Fibroblast of pulmonary artery (primary cell): ENCODE data around the gene PALLD.
"Not testable (repeated sequence)": the region's sequence is repeated elsewhere in the genome, so short reads cannot be mapped to it uniquely, and the experiment has no call there.

ENCODE experiments used
- DNase-seq: peaks from one replicate; pipeline ENCODE4 v3.0.0-alpha.2; 2010; ENCODE audit warnings: low read depth
- H3K4me3 ChIP-seq: replicated peaks from 2 replicates; pipeline ENCODE4 v1.5.1; 2011; ENCODE audit warnings: low read depth, mild to moderate bottlenecking, control low read depth, low read length, moderate library complexity
- TF ChIP-seq, protein P1 (sequence below): IDR thresholded peaks from 2 replicates; pipeline ENCODE4 v1.5.1; 2011; ENCODE audit warnings: mild to moderate bottlenecking, control low read depth, low read length, inconsistent platforms; ENCODE audit errors: missing control alignments

Gene PALLD

DNA sequence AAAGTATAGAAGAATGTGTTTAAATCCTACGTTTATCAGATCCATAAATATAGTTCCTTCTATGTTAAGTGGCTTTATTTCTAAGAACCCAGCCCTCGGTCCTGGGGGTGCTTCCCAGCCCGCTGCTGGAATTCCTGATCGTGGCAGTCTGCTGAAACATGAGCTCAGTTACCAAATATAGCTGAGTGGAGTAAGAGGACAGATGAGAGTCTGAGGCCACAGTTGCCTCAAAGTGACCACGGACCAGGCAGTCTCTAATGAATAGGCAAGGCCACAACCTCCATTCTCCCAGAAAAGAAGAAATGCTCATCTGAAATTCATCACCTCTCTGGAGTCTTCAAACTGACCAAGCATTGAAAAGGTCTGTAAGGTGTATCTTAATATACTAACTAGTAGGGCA is at the start of gene PALLD:
PALLD (plus strand) TSS at position 219 of the 400 bp plus-strand sequence.
- H3K4me3 ChIP-seq, result no peak within 1 kb of the TSS
- peak; percentile 36 for DNase-seq
- TF ChIP-seq, protein P1, sequence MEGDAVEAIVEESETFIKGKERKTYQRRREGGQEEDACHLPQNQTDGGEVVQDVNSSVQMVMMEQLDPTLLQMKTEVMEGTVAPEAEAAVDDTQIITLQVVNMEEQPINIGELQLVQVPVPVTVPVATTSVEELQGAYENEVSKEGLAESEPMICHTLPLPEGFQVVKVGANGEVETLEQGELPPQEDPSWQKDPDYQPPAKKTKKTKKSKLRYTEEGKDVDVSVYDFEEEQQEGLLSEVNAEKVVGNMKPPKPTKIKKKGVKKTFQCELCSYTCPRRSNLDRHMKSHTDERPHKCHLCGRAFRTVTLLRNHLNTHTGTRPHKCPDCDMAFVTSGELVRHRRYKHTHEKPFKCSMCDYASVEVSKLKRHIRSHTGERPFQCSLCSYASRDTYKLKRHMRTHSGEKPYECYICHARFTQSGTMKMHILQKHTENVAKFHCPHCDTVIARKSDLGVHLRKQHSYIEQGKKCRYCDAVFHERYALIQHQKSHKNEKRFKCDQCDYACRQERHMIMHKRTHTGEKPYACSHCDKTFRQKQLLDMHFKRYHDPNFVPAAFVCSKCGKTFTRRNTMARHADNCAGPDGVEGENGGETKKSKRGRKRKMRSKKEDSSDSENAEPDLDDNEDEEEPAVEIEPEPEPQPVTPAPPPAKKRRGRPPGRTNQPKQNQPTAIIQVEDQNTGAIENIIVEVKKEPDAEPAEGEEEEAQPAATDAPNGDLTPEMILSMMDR, result no peak

DNA sequence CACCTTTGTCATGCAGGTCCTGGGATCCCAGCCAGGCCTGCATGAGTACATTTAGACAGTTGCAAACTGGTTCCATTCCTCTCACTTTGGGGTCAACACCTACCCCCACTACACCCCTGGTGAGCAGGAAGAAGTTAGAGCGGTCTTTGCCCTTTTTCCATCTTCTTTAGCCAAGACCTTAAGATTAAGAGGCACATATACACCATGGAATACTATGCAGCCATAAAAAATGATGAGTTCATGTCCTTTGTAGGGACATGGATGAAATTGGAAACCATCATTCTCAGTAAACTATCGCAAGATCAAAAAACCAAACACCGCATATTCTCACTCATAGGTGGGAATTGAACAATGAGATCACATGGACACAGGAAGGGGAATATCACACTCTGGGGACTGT is 47.8 kb upstream of the PALLD start:
- not testable (repeated sequence) for DNase-seq, H3K4me3 ChIP-seq

DNA sequence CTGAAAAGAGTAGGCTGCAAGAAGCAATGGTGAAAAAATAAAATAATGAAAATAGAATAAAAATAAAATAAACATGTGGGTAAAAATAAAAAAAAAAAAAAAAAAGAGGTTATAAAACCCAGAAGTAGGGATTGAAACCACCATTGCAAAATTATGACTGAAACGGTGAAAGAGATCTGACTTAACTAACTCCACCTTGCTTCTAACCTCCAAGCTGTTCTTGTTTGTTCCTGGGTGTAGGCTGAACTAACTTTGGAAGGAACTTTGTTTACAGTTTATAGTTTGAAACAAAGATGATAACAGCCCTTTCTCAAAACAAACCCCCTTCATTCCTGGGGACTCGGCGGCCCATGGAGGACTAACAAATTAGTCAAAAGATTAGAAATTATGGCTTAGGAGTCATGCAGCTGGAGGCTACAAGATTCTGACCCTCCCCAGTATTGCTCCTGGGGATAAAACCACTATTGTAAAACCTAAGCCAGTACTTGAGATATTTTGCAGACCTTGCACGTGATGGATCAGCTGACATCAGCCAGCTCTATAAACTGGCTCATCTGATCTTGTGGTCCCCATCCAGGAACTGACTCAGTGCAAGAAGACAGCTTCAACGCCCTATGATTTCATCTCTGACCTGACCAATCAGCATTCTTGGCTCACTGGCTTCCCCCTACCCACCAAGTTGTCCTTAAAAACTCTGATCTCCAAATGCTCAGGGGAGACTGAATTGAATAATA is 47.0 kb upstream of the PALLD start:
- H3K4me3 ChIP-seq, result no peak overlapping the region
- DNase-seq, result peak; percentile 62
- TF ChIP-seq, protein P1, result no peak

DNA sequence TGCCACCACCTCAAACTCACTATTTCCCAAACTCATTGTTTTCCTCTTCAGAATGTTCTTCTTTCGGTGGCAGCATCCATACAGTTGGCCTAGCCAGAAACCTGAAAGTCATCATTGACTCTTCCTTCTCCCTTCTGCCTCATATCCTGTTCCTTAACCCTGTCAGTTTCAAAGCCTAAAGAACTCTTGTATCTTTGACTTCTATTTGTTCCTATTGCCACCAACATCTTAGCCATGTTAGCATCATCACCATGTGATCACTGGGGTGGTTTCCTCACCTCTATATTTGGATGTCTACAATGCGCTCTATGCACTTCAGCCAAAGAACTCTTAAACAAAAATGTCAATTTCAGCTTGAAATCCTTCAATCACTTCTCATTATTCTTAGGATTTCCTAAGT is 45.5 kb upstream of the PALLD start:
- no peak for DNase-seq
- H3K4me3 ChIP-seq, result no peak overlapping the region
- TF ChIP-seq, protein P1, result no peak

DNA sequence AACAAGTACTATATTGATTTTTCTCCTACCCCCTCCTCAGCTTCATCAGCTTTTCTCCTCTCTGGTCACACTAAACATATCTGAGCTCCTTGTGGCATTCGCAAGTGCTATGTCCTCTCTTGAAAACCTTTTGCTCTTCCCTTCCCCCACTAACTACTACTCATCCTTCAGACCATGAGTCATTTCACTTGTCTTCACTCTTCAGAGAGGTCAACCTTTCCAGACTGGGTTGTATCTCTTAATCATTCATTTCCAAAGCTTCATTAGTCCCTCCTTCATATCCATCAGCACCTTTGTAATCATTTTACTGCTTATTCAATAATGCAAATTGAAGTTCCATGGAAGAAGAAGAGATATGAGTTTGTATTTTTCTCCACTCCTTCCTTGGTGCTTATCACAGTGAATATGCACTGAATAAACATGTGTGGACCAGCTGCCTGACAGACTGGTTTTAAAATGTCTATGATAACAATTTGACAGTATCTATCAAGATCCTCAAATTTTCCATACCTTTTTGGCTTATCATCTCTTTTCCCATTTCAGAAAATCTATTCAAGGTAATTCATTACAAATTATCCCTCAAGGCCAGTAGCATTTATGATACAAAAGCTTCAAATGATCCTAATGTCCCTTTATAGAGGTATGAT is 45.0 kb upstream of the PALLD start:
- H3K4me3 ChIP-seq, result no peak overlapping the region
- peak; percentile 52 for DNase-seq
- TF ChIP-seq, protein P1, result no peak

DNA sequence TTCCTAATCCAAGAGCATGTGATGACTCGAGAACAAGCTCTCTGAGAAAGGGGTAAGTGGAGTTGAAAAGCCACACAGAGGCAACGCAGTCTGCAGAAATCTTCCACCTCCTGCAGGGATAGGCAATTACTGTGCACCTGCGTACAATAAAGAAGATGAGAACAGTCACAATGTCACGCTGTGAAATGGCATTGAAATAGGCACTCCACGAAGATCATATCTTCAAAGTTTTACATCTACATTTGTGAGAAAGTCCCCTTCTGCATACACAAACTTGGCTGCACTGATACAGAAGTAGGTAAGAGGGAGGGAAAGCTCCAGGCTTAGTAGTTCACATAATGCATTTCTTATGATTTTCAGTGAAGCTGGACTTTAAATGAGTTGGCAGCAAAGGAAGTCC is 43.7 kb upstream of the PALLD start:
- no peak for DNase-seq
- TF ChIP-seq, protein P1, result no peak
- H3K4me3 ChIP-seq, result no peak overlapping the region

DNA sequence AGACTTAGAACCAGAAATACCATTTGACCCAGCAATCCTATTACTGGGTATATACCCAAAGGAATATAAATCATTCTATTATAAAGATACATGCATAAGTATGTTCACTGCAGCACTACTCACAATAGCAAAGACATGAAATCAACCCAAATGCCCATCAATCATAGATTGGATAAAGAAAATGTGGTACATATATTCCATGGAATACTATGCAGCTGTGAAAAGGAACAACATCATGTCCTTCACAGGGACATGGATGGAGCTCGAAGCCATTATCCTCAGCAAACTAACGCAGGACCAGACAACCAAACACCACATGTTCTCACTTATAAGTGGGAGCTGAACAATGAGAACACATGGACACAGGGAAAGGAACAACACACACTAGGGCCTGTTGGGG is 38.6 kb upstream of the PALLD start:
- not testable (repeated sequence) for DNase-seq, H3K4me3 ChIP-seq

DNA sequence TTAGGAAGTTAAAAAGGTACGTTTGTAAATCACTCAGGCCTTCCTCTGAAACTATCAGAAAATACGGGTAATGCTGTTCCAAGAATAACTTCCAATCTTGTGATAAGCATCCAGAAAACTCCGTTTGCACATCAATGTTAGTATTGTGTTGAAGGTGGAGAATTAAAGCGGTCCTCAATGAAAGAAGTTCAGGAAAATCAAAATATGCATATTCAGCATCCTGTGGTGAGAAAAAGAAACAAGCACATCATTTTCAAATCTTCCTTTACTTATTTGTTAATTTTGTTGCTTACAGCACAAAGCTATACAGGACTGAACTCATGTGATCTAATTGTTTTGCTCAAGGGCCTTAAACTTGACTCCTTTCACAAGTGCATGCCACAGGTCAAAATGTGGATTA is 35.0 kb upstream of the PALLD start:
- TF ChIP-seq, protein P1, result no peak
- no peak overlapping the region for H3K4me3 ChIP-seq
- no peak for DNase-seq
